Measurements from ENCODE around the gene SCAMP5. TPM values are rescaled to one million over a fixed set of nuclear protein-coding genes. Genes with fewer than 3 reads are reported as not detected.

The SCAMP5 gene
- polyA plus RNA-seq, 2 of the 4 experiments (the other 2 are of a cell fraction) = 10.5 to 16.2 TPM

GRCh38 chr15:74958320-74958907, 36.9 kb upstream of the SCAMP5 start:
- CTCF ChIA-PET = interaction anchor here (1.4 to 7.9 kb wide), 4 partner anchors 9 to 71 kb away, joined by 3 to 54 read pairs (median 4); no protein-coding TSS in a partner anchor

GRCh38 chr15:74958908-74959585, 36.3 kb upstream of the SCAMP5 start:
- ChIA-PET CTCF (interaction anchor here (0.6 to 7.9 kb wide), 7 partner anchors 9 to 357 kb away, joined by 3 to 54 read pairs (median 3); no protein-coding TSS in a partner anchor), POLR2A (interaction anchor here (2.8 kb wide), 1 partner anchor 21 kb away, joined by 24 read pairs; the partner anchor contains the start of gene COX5A)
- FAIRE-seq (no peak), DNase-seq (ENCODE audit: low read depth in 1 of 2, low spot score in 1 of 2) (no peak), ATAC-seq (no peak)
- H3K27ac ChIP-seq = peak overlapping the region; percentile 82 to 92; a peak in 4 of 6 replicates
- no peaks in the 10 kb centered on the region for H3K9me3 ChIP-seq
- 93% methylated on average over 45 of the region's 47 CpGs for WGBS (ENCODE audit: missing lambda C conversion rate)
- peaks cover 37% of the 10 kb centered on the region for H3K4me1 ChIP-seq
- H3K4me3 ChIP-seq = peak overlapping the region; percentile 53; the same call in 1 of the 3 replicates
- no peak for TF ChIP-seq BHLHE40 (IDR thresholded peaks at IDR 0.05; ENCODE audit: low read depth, low read length)
- peak overlapping the region; percentile 78 for H3K4me2 ChIP-seq

More at GRCh38 chr15:74958320-74958907, 36.9 kb upstream of the SCAMP5 start:
- Histone ChIP-seq H3K27ac (peak overlapping the region; percentile 82 to 92), H3K4me2 (peak overlapping the region; percentile 78), H3K4me1 (peaks cover 37% of the 10 kb centered on the region), H3K4me3 (peak overlapping the region; percentile 53), H3K9me3 (no peaks in the 10 kb centered on the region)
- POLR2A ChIA-PET = interaction anchor here (1.7 to 2.8 kb wide), 2 partner anchors 20 to 30 kb away, joined by 10 to 24 read pairs; partner anchors contain the start of gene COX5A
- DNase-seq (ENCODE audit: low read depth in 1 of 2, low spot score in 1 of 2) (peak; percentile 85), ATAC-seq (peak; percentile 37 to 50; a peak in 3 of 6 replicates), FAIRE-seq (no peak)
- 42% methylated on average over 24 of the region's 28 CpGs for WGBS (ENCODE audit: missing lambda C conversion rate)
- no peak for TF ChIP-seq ZSCAN20 (CRISPR knock-in tag; IDR thresholded peaks at IDR 0.05)
- TF ChIP-seq SREBF2 (IDR thresholded peaks at IDR 0.05) = no peak
- no peak for TF ChIP-seq POLR2AphosphoS2 (conservative IDR thresholded peaks at IDR 0.05; ENCODE audit: low read length)
- TF ChIP-seq POLR2A (IDR thresholded peaks at IDR 0.05; ENCODE audit: low read length) = 0 out of 2 replicates have a peak, but pooled peaks have one; percentile 8
- TF ChIP-seq RCOR1 (IDR thresholded peaks at IDR 0.05; ENCODE audit: low read depth, low read length) = no peak

GRCh38 chr15:74959586-74959939, 35.8 kb upstream of the SCAMP5 start:
- Histone ChIP-seq H3K4me2 (no peak overlapping the region), H3K4me1 (peaks cover 38% of the 10 kb centered on the region), H3K27ac (no peak overlapping the region), H3K4me3 (no peak overlapping the region), H3K9me3 (no peaks in the 10 kb centered on the region)
- ChIA-PET CTCF (interaction anchor here (1.0 to 7.9 kb wide), 7 partner anchors 9 to 349 kb away, joined by 3 to 54 read pairs (median 5); no protein-coding TSS in a partner anchor), POLR2A (interaction anchor here (0.6 kb wide), 1 partner anchor 12 kb away, joined by 3 read pairs; no protein-coding TSS in a partner anchor)
- WGBS (ENCODE audit: missing lambda C conversion rate) = 84% methylated on average over 8 of the region's 8 CpGs
- no peak for FAIRE-seq
- TF ChIP-seq HDAC2 (IDR thresholded peaks at IDR 0.05) = no peak
- DNase-seq (ENCODE audit: low read depth in 1 of 2, low spot score in 1 of 2) = no peak
- ATAC-seq = no peak

- no peak overlapping the region for H3K4me3 ChIP-seq
- FAIRE-seq (no peak), DNase-seq (ENCODE audit: low read depth in 1 of 2, low spot score in 1 of 2) (no peak), ATAC-seq (no peak)
- H3K4me1 ChIP-seq = peaks cover 37% of the 10 kb centered on the region
- 85% methylated on average over 1 of the region's 1 CpG for WGBS (ENCODE audit: missing lambda C conversion rate)
- no peak overlapping the region for H3K27ac ChIP-seq
- no peak overlapping the region for H3K4me2 ChIP-seq
- ChIA-PET CTCF (interaction anchor here (0.8 to 7.9 kb wide), 7 partner anchors 8 to 348 kb away, joined by 3 to 54 read pairs (median 5); no protein-coding TSS in a partner anchor), POLR2A (no interaction called here)
- no peaks in the 10 kb centered on the region for H3K9me3 ChIP-seq
- no peak for TF ChIP-seq NR3C1 (IDR thresholded peaks at IDR 0.05)
- TF ChIP-seq KDM5A (IDR thresholded peaks at IDR 0.05) = no peak
- TF ChIP-seq SREBF2 (IDR thresholded peaks at IDR 0.05) = no peak
- TF ChIP-seq JUN (IDR thresholded peaks at IDR 0.05) = no peak
- TF ChIP-seq HOXA7 (CRISPR knock-in tag; IDR thresholded peaks at IDR 0.05) = no peak
- TF ChIP-seq FOSL2 (IDR thresholded peaks at IDR 0.05) = no peak
- no peak for TF ChIP-seq FOSL2 (CRISPR knock-in tag; IDR thresholded peaks at IDR 0.05)
- no peak for TF ChIP-seq ESRRA (IDR thresholded peaks at IDR 0.05; ENCODE audit: borderline replicate concordance, low read length)
- TF ChIP-seq RAD21 (conservative IDR thresholded peaks at IDR 0.05 in 1 of 2, IDR thresholded peaks at IDR 0.05 in 1 of 2) = no peak
- TF ChIP-seq, protein P1, sequence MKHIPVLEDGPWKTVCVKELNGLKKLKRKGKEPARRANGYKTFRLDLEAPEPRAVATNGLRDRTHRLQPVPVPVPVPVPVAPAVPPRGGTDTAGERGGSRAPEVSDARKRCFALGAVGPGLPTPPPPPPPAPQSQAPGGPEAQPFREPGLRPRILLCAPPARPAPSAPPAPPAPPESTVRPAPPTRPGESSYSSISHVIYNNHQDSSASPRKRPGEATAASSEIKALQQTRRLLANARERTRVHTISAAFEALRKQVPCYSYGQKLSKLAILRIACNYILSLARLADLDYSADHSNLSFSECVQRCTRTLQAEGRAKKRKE (CRISPR knock-in tag; IDR thresholded peaks at IDR 0.05; ENCODE audit: low read depth) = no peak
- TF ChIP-seq CHD4 (IDR thresholded peaks at IDR 0.05; ENCODE audit: borderline replicate concordance) = no peak
- TF ChIP-seq HEYL (CRISPR knock-in tag; IDR thresholded peaks at IDR 0.05) = no peak
- no peak for TF ChIP-seq RFX5 (IDR thresholded peaks at IDR 0.05)
- no peak for TF ChIP-seq RARB (CRISPR knock-in tag; IDR thresholded peaks at IDR 0.05)
- TF ChIP-seq PHF8 (IDR thresholded peaks at IDR 0.05; ENCODE audit: borderline replicate concordance, low read depth) = no peak
- no peak for TF ChIP-seq FOXS1 (CRISPR knock-in tag; IDR thresholded peaks at IDR 0.05)
These were observed 35.1 kb upstream of the SCAMP5 start for GRCh38 chr15:74960286-74960685.

All from A549 (cell line).